G401.6 (cell line): ENCODE results near the gene FSIP1.
"Not testable (repeated sequence)": the region's sequence is repeated elsewhere in the genome, so short reads cannot be mapped to it uniquely, and the experiment has no call there.

ENCODE experiments used
- FAIRE-seq: peaks from 2 replicates; lab custom pipeline; 2012; peaks lifted over from hg19 to GRCh38; lab: Jason Lieb, UNC

The FSIP1 gene

GRCh38 chr15:39782441-39783138 lies at the start of gene FSIP1:
Gene FSIP1 (minus strand): TSS chr15:39782841. CDS start chr15:39776524, 6,317 bp downstream.
- peak; percentile 74 for FAIRE-seq

- FAIRE-seq, result no peak
Measured at GRCh38 chr15:39830166-39830565, 47.5 kb upstream of the FSIP1 start.

GRCh38 chr15:39828374-39828931 lies 45.8 kb upstream of the FSIP1 start:
- FAIRE-seq, result no peak

DNA sequence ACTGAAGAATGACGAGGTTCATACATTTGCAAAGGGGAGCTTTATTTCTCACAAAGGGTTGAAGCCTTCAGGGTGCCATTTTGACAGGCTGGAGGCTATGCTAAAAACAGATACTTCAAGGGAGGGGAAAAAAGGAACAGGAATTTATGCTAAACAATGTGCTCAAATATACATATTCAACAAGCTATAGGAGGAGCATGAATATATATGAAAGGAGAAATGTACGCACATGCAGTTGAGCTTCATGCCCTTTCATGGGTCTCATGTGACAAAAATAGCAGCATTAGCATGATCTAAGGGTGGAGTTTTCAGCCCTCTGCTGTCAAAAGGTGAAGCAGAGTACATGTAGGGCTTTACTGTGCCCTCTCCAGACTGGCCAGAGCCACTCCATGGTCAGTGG lies 44.3 kb upstream of the FSIP1 start:
- FAIRE-seq, result no peak

DNA sequence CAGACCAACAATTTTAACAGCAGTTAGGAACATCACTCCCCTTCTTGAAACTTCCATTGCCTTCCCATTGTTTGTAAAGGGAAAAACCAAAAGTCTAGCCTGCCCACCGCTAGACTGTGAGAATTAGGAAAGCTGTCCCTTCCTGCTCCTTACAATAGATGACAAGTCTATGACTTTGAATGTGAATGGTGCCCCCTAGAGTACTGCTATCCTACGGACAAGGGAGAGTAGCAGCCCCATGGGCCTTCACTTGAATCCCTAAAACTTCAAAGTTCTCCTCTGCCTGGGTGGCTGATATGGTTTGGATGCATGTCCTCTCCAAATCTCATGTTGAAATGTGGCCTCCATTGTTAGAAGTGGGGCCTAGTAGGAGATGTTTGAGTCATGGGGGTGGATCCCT lies 41.0 kb upstream of the FSIP1 start:
- no peak for FAIRE-seq

DNA sequence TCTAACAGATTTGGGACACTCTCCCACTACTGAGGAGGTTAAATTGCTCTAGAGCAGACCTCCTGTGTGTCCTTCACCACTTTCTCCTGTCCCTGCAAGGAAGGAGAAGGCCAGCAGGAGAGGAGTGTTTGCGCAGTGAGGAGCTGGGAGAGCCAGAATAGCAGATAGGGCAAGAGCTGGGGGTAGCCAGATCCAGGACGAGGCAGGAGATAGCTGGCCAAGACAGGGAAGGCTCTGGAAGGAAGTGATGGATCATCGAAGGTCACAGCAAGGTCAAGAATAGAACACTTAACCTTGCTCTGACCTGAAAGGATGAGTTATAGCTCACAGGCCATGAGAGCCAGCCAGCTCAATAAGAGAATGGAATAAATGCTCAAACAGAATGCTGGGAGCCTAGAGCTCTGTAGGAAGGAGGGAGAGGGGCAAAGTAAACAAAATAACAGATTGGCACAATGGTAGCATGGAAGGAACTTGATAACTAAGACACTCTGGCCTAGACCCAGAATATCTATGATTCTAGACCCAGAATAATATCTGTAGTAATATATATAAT lies 37.5 kb upstream of the FSIP1 start:
- FAIRE-seq, result no peak

DNA sequence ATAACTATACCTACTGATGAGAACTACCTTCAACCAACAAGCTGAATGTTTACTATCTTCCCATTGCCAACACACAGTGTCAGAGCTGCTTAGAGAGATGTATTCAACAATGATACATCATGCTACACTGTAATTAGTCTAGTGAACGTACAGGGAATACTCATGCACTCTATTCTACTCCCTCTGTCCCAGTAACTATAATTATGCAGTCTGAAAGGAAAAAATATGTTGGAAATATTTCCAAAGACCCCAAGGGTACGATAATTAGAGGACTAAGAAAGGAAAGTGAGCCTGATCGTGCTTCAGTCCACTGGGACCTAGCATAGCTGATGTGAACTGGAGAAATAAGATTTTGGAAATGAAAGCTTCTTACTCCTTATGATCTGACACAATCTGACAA lies 36.9 kb upstream of the FSIP1 start:
- FAIRE-seq, result no peak

DNA sequence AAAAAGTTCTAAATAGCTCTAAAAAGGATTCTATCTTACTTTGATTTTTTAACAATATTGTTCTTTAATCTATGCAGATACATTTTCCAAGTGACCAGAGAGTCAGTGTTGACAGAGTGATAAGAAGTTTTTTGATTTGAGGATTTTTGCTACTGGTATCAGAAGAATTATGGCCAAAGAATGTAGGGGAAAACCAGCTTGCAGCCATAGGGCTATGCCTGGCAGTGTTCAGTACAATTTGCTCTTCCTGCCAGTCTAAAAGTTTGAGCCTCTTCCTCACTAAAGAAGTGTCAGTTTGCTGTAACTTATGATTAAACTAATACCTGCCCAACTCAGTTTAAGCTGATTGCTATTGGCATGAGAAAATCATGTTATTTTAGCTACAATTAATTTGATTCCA lies 35.3 kb upstream of the FSIP1 start:
- FAIRE-seq, result no peak

- no peak for FAIRE-seq
Measured at GRCh38 chr15:39814489-39814888, 31.8 kb upstream of the FSIP1 start.

GRCh38 chr15:39812651-39813050 lies 30.0 kb upstream of the FSIP1 start:
- not testable (repeated sequence) for FAIRE-seq

DNA sequence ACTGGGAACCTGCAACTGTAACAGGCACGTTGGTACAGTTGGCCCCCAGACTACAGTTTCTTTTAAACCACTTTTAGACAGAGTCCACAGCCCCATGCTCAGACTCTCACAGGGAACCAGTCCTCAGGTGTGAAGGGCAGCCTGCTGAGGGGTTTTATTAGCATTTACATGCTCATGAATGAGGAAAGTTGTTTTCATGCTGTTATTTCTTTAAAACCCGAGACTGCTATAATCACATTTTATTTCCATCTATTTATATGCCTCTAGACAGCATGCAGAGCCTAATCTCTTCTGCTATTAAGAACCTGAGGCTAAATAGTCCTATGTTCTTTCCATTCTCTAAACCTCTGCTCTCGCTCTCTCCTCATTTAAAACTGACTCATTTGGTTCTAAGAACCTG lies 26.3 kb upstream of the FSIP1 start:
- FAIRE-seq, result no peak

GRCh38 chr15:39807791-39808190 lies 25.1 kb upstream of the FSIP1 start:
- FAIRE-seq, result no peak

- FAIRE-seq, result no peak
Measured at GRCh38 chr15:39804026-39804425, 21.4 kb upstream of the FSIP1 start.

GRCh38 chr15:39803016-39803415 lies 20.4 kb upstream of the FSIP1 start:
- no peak for FAIRE-seq

GRCh38 chr15:39801641-39802309 lies 19.1 kb upstream of the FSIP1 start:
- no peak for FAIRE-seq

DNA sequence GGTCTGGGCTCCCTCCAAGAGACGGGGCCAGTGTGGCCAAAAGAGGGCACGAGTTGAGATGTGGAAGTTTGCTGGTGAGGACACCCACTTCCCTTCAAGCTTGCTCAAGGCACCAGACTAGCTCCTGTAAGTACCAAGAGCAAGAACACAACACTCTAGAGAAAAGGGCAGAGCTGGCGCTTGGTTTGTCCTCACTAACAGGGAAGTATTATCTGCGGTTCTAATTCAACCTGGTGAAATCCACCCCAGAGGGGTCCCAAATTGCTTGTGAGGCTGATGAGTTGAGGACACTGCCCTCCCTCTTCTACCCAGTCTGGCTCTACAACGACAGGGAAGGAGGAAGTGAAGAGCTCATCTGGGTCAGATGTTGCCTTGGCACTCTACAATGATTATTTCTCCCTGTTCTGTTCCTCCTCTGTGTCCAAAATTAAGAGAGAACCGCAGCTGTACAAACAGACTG lies 16.9 kb upstream of the FSIP1 start:
- no peak for FAIRE-seq

GRCh38 chr15:39798382-39798781 lies 15.7 kb upstream of the FSIP1 start:
- no peak for FAIRE-seq

- FAIRE-seq, result no peak
Measured at GRCh38 chr15:39797407-39797806, 14.8 kb upstream of the FSIP1 start.

GRCh38 chr15:39796601-39797000 lies 14.0 kb upstream of the FSIP1 start:
- FAIRE-seq, result no peak

DNA sequence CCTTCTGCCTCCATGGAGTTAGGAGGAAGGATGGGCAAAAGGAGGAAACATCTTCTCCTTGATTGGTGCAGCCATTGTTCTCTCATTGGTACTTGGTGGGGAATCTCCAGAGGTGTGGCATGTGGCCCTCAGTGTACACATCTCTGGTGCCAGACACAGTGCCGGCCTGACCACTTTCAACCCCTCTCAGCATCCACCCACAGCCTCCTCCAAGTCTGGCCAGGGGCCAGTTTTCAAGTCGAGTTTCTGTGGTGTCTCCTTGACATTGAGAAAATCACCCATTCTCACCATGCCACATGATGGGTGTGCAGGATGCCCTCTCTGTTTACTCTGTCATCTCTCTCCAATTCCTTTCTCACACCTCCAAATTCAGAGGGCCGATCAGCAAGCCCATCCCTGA lies 12.8 kb upstream of the FSIP1 start:
- FAIRE-seq, result no peak

DNA sequence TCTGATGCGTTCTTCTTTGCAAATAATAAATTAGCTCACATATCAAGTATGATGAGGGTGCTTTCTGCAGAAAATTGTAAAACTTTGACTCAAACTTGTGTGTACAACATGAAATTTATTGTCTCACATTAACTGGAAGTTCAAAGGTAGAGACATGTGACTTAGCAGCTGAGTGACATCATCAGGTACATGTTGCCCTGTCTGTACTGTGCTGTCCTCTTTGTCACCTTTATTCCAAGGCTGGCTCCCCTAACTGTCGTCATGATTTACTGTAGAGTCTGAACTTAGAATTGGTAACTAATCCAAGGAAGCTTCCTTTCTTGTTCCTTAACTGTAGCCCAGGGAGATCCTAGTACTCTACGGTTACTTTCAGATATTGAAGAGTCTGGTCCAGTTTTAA lies 12.3 kb upstream of the FSIP1 start:
- no peak for FAIRE-seq

DNA sequence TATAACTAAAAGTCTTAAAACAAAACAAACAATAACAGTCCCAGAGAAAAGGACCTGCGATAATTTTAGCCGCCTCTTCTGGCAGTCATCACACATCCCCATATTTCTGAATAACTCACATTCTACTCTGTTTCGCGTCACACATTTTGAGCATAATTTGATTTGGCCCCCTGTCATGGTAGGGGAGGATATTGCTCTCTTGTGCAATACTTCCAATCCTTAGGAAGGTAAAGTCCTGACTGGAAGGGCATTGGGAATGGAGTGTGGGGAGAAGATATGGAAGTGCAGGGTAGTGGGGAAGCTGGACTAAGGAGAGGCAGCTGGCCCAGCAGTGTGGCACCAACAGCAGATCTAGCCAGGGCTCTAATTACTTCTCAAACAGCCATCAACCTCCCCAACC lies 11.3 kb upstream of the FSIP1 start:
- no peak for FAIRE-seq

GRCh38 chr15:39792844-39793335 lies 10.2 kb upstream of the FSIP1 start:
- FAIRE-seq, result no peak
